Astrocyte (in vitro differentiated cells and primary cell): ENCODE measurements around the gene ERBIN. TPM values are rescaled to one million over a fixed set of nuclear protein-coding genes. Genes with fewer than 3 reads are reported as not detected.

Experiments used
- DNase-seq: peaks from one replicate; pipeline ENCODE4 v3.0.0-alpha.2; 2010; ENCODE audit warnings: low read depth
- FAIRE-seq: peaks from 2 replicates; lab custom pipeline; 2011; peaks lifted over from hg19 to GRCh38; lab: Jason Lieb, UNC
- H2AFZ ChIP-seq: 2 replicates; pipeline ENCODE4 v1.6.0; 2012; ENCODE audit warnings: low read depth, low read length, inconsistent platforms
- H3K27ac ChIP-seq: 2 replicates; pipeline ENCODE4 v1.5.1; 2011; ENCODE audit warnings: low read depth, low read length, inconsistent platforms
- H3K27me3 ChIP-seq: 2 replicates; pipeline ENCODE4 v1.6.0; 2011; ENCODE audit warnings: low read length, inconsistent platforms; ENCODE audit not compliant: insufficient read depth
- H3K36me3 ChIP-seq: 2 replicates; pipeline ENCODE4 v1.5.1; 2011; ENCODE audit warnings: low read length, inconsistent platforms; ENCODE audit not compliant: insufficient read depth
- H3K4me1 ChIP-seq: 2 replicates; pipeline ENCODE4 v1.5.1; 2011; ENCODE audit warnings: low read length, inconsistent platforms; ENCODE audit not compliant: insufficient read depth
- H3K4me2 ChIP-seq: 2 replicates; pipeline ENCODE4 v1.6.0; 2012; ENCODE audit warnings: low read length, inconsistent platforms
- H3K4me3 ChIP-seq: 2 replicates; pipeline ENCODE4 v1.5.1; 2011; ENCODE audit warnings: low read depth, mild to moderate bottlenecking, low read length, inconsistent platforms; ENCODE audit not compliant: insufficient read depth
- H3K79me2 ChIP-seq: 2 replicates; pipeline ENCODE4 v1.6.0; 2012; ENCODE audit warnings: mild to moderate bottlenecking, low read length, inconsistent platforms; ENCODE audit not compliant: insufficient read depth
- H3K9ac ChIP-seq: 2 replicates; pipeline ENCODE4 v1.6.0; 2012; ENCODE audit warnings: mild to moderate bottlenecking, low read length, inconsistent platforms
- H3K9me3 ChIP-seq: 2 replicates; pipeline ENCODE4 v1.5.1; 2012; ENCODE audit warnings: low read depth, mild to moderate bottlenecking, low read length, inconsistent platforms; ENCODE audit not compliant: insufficient read depth
- H4K20me1 ChIP-seq: 2 replicates; pipeline ENCODE4 v1.6.0; 2012; ENCODE audit warnings: low read length, inconsistent platforms; ENCODE audit not compliant: insufficient read depth
- H3K27ac Mint-ChIP-seq: one replicate; pipeline ENCODE4 v1.8.0; 2021; ENCODE audit warnings: mild to moderate bottlenecking, mixed read lengths; ENCODE audit not compliant: unreplicated experiment
- H3K27me3 Mint-ChIP-seq: one replicate; pipeline ENCODE4 v1.8.0; 2021; ENCODE audit warnings: low read depth, mixed read lengths; ENCODE audit not compliant: unreplicated experiment
- H3K36me3 Mint-ChIP-seq: one replicate; pipeline ENCODE4 v1.8.0; 2021; ENCODE audit warnings: low read depth, mixed read lengths; ENCODE audit not compliant: unreplicated experiment
- H3K4me1 Mint-ChIP-seq: one replicate; pipeline ENCODE4 v1.8.0; 2021; ENCODE audit warnings: low read depth, mixed read lengths; ENCODE audit not compliant: unreplicated experiment
- H3K4me3 Mint-ChIP-seq: one replicate; pipeline ENCODE4 v1.8.0; 2021; ENCODE audit warnings: mild to moderate bottlenecking, moderate library complexity, mixed read lengths; ENCODE audit not compliant: unreplicated experiment
- H3K9me3 Mint-ChIP-seq: one replicate; pipeline ENCODE4 v1.8.0; 2021; ENCODE audit warnings: mild to moderate bottlenecking, mixed read lengths; ENCODE audit not compliant: unreplicated experiment
- CTCF ChIP-seq: IDR thresholded peaks from 2 replicates; pipeline ENCODE4 v1.5.1; 2011; ENCODE audit warnings: low read depth, mild to moderate bottlenecking, inconsistent platforms, low read length, moderate library complexity; ENCODE audit not compliant: insufficient read depth
- EZH2 ChIP-seq: IDR thresholded peaks from 2 replicates; pipeline ENCODE4 v1.6.1; 2012; ENCODE audit warnings: mild to moderate bottlenecking, low read length, inconsistent platforms; ENCODE audit not compliant: insufficient read depth
- total RNA-seq: library from RNA; stranded (reverse); gene quantifications from 2 replicates; pipeline ENCODE4 v1.2.1, GENCODE V29; 2021

The ERBIN gene
- total RNA-seq, 1 donor from 2014 or later = 83.4 TPM

DNA sequence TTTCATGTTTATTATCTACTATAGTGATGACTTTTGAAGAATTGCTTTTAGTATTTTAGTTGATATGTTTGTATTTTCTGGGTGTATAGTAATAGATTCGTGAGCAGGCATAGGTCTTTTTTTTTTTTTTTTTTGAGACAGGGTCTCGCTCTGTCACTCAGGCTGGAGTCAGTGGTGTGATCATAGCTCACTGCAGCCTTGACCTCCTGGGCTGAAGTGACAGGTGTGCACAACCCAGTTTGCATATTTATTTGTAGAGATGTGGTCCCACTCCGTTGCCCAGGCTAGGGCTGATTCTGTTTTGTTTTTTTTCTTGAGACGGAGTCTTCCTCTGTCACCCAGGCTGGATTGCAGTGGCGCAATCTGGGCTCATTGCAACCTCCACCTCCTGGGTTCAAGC lies 11.9 kb downstream of the ERBIN start:
- Histone ChIP-seq H3K36me3 (no peaks in the 10 kb centered on the region), H3K4me1 (no peaks in the 10 kb centered on the region), H2AFZ (no peak overlapping the region), H3K4me2 (no peak overlapping the region), H3K27me3 (no peaks in the 10 kb centered on the region), H3K9ac (no peak overlapping the region), H3K4me3 (no peak overlapping the region), H3K9me3 (no peaks in the 10 kb centered on the region), H3K79me2 (peaks cover 85% of the 10 kb centered on the region), H4K20me1 (peaks cover 79% of the 10 kb centered on the region), H3K27ac (no peak overlapping the region)
- no peaks in the 10 kb centered on the region for H3K27me3 Mint-ChIP-seq
- H3K4me3 Mint-ChIP-seq = no peak overlapping the region
- H3K9me3 Mint-ChIP-seq = no peaks in the 10 kb centered on the region
- TF ChIP-seq CTCF (no peak), EZH2 (no peak)
- H3K36me3 Mint-ChIP-seq = peaks cover 7% of the 10 kb centered on the region
- H3K4me1 Mint-ChIP-seq = peaks cover 2% of the 10 kb centered on the region
- no peak for FAIRE-seq
- DNase-seq = no peak
- no peak overlapping the region for H3K27ac Mint-ChIP-seq

DNA sequence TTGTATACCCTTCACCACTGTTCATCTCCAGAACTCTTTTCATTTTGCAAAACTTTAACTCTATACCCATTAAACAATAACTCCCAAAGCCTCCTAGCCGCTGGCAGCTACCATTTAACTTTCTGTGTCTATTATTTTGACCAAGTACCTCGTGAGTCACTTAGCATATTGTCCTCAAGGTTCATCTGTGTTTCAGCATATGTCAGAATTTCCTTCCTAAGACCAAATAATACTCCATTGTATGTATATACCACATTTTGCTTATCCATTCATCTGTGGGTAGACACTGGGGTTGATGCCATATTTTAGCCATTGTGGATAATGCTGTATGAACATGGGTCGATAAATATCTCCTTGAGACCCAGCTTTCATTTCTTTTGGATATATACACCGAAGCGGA lies 17.4 kb downstream of the ERBIN start:
- Mint-ChIP-seq H3K27me3 (no peaks in the 10 kb centered on the region), H3K27ac (no peak overlapping the region), H3K4me3 (no peak overlapping the region), H3K36me3 (peaks cover 6% of the 10 kb centered on the region), H3K9me3 (no peaks in the 10 kb centered on the region), H3K4me1 (peaks cover 8% of the 10 kb centered on the region)
- Histone ChIP-seq H3K27me3 (no peaks in the 10 kb centered on the region), H3K4me3 (no peak overlapping the region), H3K27ac (no peak overlapping the region), H4K20me1 (peaks cover 76% of the 10 kb centered on the region), H3K9ac (no peak overlapping the region), H3K36me3 (peaks cover 6% of the 10 kb centered on the region), H3K4me2 (no peak overlapping the region), H2AFZ (no peak overlapping the region), H3K4me1 (no peaks in the 10 kb centered on the region), H3K79me2 (peaks cover 85% of the 10 kb centered on the region), H3K9me3 (no peaks in the 10 kb centered on the region)
- DNase-seq (no peak), FAIRE-seq (no peak)
- TF ChIP-seq EZH2 (no peak), CTCF (no peak)

DNA sequence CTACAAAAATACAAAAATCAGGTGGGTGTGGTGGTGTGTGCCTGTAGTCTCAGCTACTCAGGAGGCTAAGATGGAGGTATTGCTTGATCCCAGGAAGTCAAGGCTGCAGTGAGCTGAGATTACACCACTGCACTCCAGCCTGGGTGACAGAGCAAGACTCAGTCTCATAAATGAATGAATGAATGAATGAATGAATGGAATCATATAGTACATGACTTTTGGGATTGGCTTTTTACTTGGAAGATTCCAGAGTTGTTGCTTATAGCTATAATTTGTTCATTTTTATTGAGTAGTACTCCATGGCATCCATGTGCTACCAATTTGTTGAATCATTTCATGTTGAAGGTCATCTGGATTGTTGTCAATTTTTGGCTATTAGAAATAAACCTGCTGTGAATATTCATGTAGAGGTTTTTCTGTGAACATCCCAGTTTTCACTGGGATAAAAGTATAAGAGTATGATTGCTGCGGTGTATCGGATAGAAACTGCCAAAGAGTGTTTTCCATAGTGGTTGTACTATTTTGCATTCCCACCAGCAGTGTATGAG lies 19.9 kb downstream of the ERBIN start:
- TF ChIP-seq CTCF (no peak), EZH2 (no peak)
- Mint-ChIP-seq H3K36me3 (peaks cover 6% of the 10 kb centered on the region), H3K27ac (no peak overlapping the region), H3K4me3 (no peak overlapping the region), H3K4me1 (peaks cover 8% of the 10 kb centered on the region), H3K27me3 (no peaks in the 10 kb centered on the region), H3K9me3 (no peaks in the 10 kb centered on the region)
- H3K79me2 ChIP-seq = peaks cover 100% of the 10 kb centered on the region
- no peaks in the 10 kb centered on the region for H3K4me1 ChIP-seq
- no peak overlapping the region for H3K27ac ChIP-seq
- peaks cover 6% of the 10 kb centered on the region for H3K36me3 ChIP-seq
- H4K20me1 ChIP-seq = peaks cover 93% of the 10 kb centered on the region
- no peaks in the 10 kb centered on the region for H3K9me3 ChIP-seq
- DNase-seq (no peak), FAIRE-seq (no peak)
- no peak overlapping the region for H3K9ac ChIP-seq
- H3K27me3 ChIP-seq = no peaks in the 10 kb centered on the region
- H2AFZ ChIP-seq = no peak overlapping the region
- H3K4me2 ChIP-seq = no peak overlapping the region
- H3K4me3 ChIP-seq = no peak overlapping the region
